Measurements from ENCODE around the gene MMRN2.

DNA sequence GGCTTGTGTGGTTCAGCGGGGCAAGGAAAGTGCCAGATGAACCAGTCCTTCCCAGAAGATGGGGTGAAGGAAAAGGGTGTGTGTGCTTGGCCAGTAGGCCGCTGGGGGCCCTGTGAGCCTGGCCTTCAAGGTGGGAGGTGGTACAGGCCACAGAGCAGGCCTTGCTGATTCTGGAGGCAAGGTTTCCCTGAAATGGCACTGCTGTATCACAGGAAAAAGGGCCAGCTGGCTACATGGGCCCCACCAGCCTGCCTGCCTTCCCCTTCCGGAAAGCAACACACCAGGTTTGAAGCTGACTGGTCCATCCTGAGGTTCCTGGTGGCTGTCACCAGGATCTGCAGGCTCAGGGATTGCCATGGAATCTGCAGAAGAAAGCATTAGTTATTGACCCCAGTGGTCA, 12.5 kb downstream of the MMRN2 start:
- TF ChIP-seq CTCF (conservative IDR thresholded peaks at IDR 0.05; ENCODE audit: low read depth, low read length) (no peak), EZH2 (IDR thresholded peaks at IDR 0.05; ENCODE audit: borderline replicate concordance, low read depth, low read length, poor library complexity, severe bottlenecking) (no peak)
